ENCODE results near the gene DUSP19.
A peak's percentile ranks its signal among the peaks of the same experiment; 100 is the strongest.
"Not testable (repeated sequence)": the region's sequence is repeated elsewhere in the genome, so short reads cannot be mapped to it uniquely, and the experiment has no call there.

DUSP19 gene

DNA sequence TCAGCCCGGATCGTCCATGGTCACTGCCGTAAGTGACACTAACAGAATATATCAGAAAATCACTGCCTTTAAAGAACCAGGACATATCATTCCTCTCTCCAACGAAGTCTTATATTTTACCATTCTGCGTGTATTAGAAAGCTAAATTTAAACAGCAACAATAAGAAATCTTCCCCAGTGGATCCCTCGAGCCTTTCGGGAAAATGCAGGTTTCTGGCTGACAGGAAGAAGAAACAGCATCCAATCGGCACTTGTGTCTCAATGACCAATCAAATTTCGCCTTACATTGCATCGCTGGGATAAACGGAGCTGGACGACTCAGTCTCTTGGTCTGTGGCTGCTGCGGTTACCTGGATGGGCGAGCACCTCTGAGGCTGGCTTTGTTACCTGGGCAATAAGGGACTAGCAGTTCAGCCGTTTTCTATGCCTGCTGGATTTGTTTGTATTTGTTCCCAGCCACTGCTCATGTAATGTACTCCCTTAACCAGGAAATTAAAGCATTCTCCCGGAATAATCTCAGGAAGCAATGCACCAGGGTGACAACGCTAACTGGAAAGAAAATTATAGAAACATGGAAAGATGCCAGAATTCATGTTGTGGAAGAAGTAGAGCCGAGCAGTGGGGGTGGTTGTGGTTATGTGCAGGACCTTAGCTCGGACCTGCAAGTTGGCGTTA, at the start of gene DUSP19:
TSS of gene DUSP19 (plus strand) at position 284 of the 675 bp plus-strand sequence. CDS start at position 471, 187 bp downstream.
- DNase-seq (ENCODE audit: low read depth), result peak; percentile 64

- DNase-seq (ENCODE audit: low read depth), result no peak
Measured at GRCh38 chr2:183029219-183029618, 49.3 kb upstream of the DUSP19 start.

DNA sequence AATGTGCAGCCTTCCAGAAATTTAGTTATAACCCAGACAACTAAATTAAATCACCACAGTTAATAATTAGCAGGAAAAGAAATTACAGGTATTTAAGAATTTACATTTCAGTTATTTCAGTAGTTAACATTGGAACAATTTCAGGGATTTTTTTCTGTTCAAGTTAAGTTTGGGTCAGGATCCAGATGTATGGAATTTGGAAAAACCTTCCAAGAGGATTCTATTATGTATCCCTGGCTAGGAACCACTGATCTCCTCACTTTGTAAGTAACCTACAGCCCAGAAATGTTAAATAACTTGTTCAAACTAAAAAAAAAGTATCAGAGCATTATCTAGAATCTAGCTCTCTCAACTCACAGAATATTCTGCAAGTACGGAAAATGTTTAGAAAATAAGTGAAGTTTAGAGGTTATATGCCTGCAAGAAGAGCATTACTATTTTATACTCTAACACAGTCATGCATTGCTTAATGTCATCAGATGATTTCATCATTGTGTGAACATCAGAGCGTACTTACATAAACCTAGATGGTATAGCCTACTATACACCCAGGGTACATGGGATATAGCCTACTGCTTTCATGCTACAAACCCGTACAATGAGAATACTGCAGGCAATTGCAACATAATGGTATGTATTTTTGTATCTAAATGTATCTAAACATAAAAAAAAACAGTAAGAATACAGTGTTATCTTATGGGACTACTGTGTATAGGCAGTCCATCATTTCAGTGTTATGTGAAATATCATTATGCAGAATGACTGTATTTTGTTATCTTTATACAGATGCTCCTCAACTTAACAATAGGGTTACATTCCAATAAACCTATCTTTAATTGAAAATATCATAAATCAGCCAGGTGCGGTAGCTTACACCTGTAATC, 46.4 kb upstream of the DUSP19 start:
- no peak for DNase-seq (ENCODE audit: low read depth)

GRCh38 chr2:183033951-183034350, 44.6 kb upstream of the DUSP19 start:
- no peak for DNase-seq (ENCODE audit: low read depth)

GRCh38 chr2:183034806-183035205, 43.7 kb upstream of the DUSP19 start:
- DNase-seq (ENCODE audit: low read depth), result no peak

DNA sequence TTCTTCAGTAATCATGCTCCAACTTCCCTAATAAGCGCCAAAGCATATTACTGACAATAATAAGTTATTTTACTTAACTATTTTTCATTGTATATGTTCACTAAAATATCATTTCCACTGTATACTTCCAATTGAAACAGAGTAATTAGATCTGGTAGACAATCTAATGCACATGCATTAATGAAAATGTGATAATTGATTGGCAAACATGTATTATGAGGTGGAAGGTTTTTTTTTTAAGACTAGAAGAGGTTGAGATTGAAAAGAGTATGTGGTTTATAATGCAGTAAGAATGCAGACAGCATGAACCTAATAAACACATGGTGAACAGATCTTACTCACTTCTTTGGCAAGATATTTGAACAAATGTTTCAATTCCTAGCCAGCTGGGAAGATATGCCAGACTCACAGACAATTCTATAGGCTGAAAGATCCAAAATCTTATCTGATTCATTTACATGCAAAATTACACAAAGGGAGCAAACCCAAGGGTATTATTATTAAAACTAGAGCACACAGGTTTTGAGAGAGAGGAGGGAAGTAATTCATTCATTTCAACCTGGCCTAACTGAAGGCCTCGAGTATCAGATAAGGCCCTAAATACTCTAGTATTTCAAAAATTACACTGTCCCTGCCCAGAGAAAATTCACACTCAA, 43.1 kb upstream of the DUSP19 start:
- no peak for DNase-seq (ENCODE audit: low read depth)

DNA sequence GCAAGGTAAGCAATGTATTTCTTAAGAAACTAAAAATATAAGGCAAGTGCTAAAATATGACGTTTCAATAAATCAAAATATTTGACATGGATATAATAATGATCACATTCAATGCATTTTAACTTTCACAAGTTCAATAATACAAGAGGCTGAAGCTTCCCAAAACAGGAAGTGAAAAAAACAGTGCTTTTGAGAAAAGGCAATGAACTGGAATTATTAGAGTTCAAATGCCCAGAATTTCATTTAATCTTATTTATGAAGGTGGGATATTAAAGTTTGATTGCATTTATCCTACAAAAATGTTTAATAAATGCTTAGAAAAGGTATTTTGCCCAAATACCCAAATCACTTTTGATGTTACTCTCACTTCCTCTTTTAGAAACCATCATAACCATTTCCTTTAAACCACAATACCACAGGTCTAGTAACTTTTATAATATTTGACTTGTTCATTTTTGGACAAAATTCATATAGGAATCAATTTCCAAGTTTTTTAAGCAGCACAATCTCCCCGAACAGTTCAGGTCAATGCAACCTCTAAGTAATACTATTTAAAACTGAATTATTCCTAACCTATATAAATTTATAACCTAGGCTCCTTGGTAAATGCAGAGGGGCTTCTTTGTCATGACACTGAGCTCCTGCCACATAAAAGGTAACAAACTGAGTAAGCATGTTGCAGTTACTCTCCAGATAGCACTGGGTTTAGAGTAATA, 42.4 kb upstream of the DUSP19 start:
- no peak for DNase-seq (ENCODE audit: low read depth)

GRCh38 chr2:183037074-183037552, 41.4 kb upstream of the DUSP19 start:
- no peak for DNase-seq (ENCODE audit: low read depth)

- DNase-seq (ENCODE audit: low read depth), result peak; percentile 17
Measured at GRCh38 chr2:183037553-183038340, 40.8 kb upstream of the DUSP19 start.

DNA sequence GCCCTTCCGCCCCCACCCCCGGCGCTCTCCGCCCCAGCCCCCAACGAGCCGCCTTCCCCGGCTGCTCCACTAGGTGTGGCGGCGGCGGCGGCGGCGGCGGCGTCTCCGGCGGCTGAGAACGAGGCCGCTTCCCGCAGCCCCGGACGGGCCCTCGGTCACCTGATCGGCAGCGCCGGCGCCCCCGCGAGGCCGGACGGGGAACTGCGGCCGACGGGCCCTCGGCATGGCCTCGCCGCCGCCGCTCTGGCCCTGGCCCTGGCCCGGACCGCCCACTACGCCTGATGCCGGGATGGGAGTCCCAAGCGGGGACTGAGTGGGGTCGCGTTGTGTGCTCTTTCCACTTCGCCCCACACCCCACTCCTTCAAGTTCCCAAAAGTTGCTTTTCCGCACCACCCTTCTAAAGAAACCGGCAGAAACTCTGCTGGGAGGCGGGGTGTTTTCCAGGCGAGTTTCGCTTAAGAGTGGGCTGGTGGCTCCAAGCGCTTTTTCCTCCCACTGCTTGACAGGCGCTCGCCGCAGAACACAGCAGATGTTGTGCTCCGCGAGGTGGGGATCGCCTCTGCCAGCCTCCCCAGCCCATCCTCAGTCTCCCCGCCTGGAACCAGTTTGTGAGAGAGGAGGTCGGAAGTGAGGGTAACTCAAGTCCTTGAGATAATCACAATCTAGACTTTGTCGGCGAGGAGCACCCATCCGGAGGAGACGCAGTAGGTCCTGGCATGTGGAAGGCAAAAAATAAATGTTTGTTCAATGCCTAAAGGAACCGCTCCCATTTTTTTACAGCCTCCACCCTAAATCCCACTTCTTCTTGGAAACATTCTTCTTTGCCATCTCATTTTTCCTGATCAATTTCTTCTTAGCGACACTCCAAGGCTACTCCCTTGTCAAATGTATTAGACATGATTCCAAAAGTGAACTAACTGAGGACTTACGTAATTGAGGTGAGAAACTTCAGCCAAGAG, 39.9 kb upstream of the DUSP19 start, which contains the start of gene NCKAP1:
TSS of gene NCKAP1 (minus strand) at position 117 of the 960 bp plus-strand sequence. CDS start 358 bp downstream, outside the sequence.
- DNase-seq (ENCODE audit: low read depth), result peak; percentile 76

DNA sequence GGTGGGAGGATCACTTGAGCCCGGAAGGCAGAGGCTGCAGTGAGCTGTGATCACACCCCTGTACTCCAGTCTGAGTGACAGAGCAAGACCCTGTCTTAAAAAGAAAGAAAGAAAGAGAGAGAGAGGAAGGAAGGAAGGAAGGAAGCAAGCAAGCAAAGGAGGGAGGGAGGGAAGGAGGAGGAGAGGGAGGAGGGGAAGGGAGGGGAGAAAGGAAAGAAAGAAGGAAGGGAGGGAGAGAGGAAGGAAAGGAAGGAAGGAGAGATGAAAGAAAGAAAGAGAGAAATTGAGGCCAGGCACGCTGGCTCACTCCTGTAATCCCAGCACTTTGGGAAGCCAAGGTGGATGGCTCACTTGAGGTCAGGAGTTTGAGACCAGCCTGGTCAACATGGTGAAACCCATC, 37.9 kb upstream of the DUSP19 start:
- DNase-seq (ENCODE audit: low read depth), result no peak

DNA sequence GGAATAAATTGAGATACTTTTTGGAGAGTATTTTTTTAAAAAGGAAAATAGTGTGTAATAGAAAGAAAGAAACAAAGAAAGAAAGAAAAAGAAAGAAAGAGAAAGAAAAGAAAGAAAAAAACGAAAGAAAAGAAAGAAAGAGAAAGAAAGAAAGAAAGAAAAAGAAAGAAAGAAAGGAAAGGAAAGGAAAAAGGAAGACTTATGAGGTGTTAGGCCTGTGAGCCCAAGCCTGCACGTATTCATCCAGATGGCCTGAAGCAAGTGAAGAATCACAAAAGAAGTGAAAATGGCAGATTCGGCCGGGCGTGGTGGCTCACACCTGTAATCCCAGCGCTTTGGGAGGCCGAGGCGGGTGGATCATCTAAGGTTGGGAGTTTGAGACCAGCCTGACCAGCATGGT, 35.0 kb upstream of the DUSP19 start:
- DNase-seq (ENCODE audit: low read depth), result not testable (repeated sequence)

DNA sequence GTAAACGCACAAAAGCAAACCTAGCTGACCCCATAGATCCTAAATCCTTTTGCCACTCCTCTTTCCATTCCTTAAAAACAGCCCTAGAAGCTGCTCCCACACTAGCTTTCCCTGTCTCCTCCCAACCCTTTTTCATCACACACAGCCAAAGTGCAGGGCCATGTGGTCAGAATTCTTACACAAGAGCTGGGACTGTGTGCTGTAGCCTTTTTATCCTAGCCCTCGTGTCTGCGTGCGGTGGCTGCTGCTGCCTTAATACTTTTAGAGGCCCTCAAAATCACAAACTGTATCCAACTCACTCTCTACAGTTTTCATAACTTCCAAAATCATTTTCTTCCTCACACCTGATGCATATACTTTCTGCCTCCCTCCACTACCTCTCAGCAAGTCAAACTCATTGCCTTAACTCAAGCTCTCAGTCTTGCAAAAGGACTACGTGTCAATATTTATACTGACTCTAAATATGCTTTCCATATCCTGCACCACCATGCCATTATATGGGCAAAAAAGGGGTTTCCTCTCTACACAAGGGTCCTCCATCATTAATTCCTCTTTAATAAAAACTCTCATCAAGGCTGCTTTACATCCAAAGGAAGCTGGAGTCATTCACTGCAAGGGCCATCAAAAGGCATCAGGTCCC, 30.9 kb upstream of the DUSP19 start:
- not testable (repeated sequence) for DNase-seq (ENCODE audit: low read depth)

DNA sequence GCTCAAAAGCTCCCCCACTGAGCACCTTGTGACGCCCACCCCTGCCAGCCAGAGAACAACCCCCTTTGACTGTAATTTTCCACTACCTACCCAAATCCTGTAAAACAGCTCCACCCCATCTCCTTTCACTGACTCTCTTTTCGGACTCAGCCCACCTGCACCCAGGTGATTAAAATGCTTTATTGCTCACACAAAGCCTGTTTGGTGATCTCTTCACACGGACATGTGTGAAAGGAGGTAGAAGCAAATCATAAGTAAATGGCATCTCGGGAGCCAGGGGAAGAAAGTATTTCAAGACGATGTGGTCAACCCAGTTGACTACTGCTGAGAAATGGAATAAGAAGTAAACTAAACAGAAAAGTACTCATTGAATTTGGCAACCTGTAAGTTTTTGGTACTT, 29.1 kb upstream of the DUSP19 start:
- DNase-seq (ENCODE audit: low read depth), result no peak

GRCh38 chr2:183057333-183057985, 21.1 kb upstream of the DUSP19 start:
- no peak for DNase-seq (ENCODE audit: low read depth)

GRCh38 chr2:183059561-183059960, 19.0 kb upstream of the DUSP19 start:
- no peak for DNase-seq (ENCODE audit: low read depth)

DNA sequence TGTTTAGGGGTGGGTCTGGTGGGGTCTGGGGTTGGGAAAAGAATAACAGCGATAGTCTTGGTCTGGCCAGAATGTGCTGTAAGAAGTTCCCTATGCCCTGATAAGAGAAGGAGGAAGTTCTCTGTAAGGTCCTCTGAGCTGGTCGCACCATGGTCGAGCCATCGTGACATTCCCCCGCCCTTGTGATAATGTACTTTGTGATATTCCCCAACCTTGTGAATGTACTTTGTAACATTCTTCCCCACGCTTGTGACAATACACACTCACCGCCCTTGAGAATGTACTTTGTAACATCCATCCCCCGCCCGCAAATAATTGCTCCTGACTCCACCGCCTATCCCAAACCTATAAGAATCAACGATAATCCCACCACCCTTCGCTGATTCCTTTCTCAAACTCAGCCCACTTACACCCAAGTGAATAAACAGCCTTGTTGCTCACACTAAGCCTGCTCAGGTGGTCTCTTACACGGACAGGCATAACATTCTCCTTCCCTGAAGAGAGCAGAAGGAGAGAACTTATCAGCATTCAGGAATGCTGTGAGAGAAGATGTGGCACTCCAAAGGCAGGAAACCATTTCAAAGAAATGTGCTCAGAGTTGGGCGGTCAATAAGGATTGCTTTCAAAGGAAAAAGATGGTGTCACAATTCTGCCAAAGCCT, 17.8 kb upstream of the DUSP19 start:
- DNase-seq (ENCODE audit: low read depth), result no peak

GRCh38 chr2:183063083-183063482, 15.5 kb upstream of the DUSP19 start:
- DNase-seq (ENCODE audit: low read depth), result no peak
